ENCODE results near the gene BIRC5.

The BIRC5 gene

GRCh38 chr17:78230252-78230962, 16.4 kb downstream of the BIRC5 start:
- DNase-seq (ENCODE audit: low read depth, low spot score) = no peak
- POLR2A ChIA-PET = no interaction called here
- CTCF ChIA-PET = interaction anchor here (1.2 kb wide), 1 partner anchor 10 kb away, joined by 3 read pairs; no protein-coding TSS in a partner anchor
- H3K4me3 ChIP-seq (ENCODE audit: low read depth, low read length) = no peak overlapping the region
- no peak for TF ChIP-seq CTCF (IDR thresholded peaks at IDR 0.05; ENCODE audit: insufficient read depth, low read length, missing control alignments)

GRCh38 chr17:78230996-78231935, 17.2 kb downstream of the BIRC5 start, which contains the start of gene TMEM235:
TMEM235 (plus strand) TSS chr17:78231631; CDS start chr17:78232024, 393 bp downstream.
- TF ChIP-seq CTCF (IDR thresholded peaks at IDR 0.05; ENCODE audit: insufficient read depth, low read length, missing control alignments) = no peak
- ChIA-PET POLR2A (no interaction called here), CTCF (interaction anchor here (1.1 to 1.2 kb wide), 2 partner anchors 19 to 20 kb away, joined by 4 read pairs; no protein-coding TSS in a partner anchor)
- H3K4me3 ChIP-seq (ENCODE audit: low read depth, low read length) = no peak within 1 kb of the TSS
- no peak for DNase-seq (ENCODE audit: low read depth, low spot score)

- no peak overlapping the region for H3K4me3 ChIP-seq (ENCODE audit: low read depth, low read length)
- no peak for DNase-seq (ENCODE audit: low read depth, low spot score)
- CTCF ChIA-PET = interaction anchor here (1.1 to 1.2 kb wide), 2 partner anchors 18 to 19 kb away, joined by 4 read pairs; no protein-coding TSS in a partner anchor
- no peak for TF ChIP-seq CTCF (IDR thresholded peaks at IDR 0.05; ENCODE audit: insufficient read depth, low read length, missing control alignments)
- POLR2A ChIA-PET = no interaction called here
These were observed 18.2 kb downstream of the BIRC5 start for GRCh38 chr17:78231991-78232858.

GRCh38 chr17:78232859-78233173, 18.8 kb downstream of the BIRC5 start:
- no peak for TF ChIP-seq CTCF (IDR thresholded peaks at IDR 0.05; ENCODE audit: insufficient read depth, low read length, missing control alignments)
- ChIA-PET POLR2A (no interaction called here), CTCF (no interaction called here)
- H3K4me3 ChIP-seq (ENCODE audit: low read depth, low read length) = no peak overlapping the region
- DNase-seq (ENCODE audit: low read depth, low spot score) = no peak

- ChIA-PET CTCF (no interaction called here), POLR2A (no interaction called here)
- H3K4me3 ChIP-seq (ENCODE audit: low read depth, low read length) = no peak overlapping the region
- no peak for TF ChIP-seq CTCF (IDR thresholded peaks at IDR 0.05; ENCODE audit: insufficient read depth, low read length, missing control alignments)
- DNase-seq (ENCODE audit: low read depth, low spot score) = no peak
These were observed 19.6 kb downstream of the BIRC5 start for GRCh38 chr17:78233678-78234077.

Data from AG04449 (cell line).